Measurements from ENCODE around the gene PCDH12.
"Not testable (repeated sequence)": the region's sequence is repeated elsewhere in the genome, so short reads cannot be mapped to it uniquely, and the experiment has no call there.

PCDH12 gene

DNA sequence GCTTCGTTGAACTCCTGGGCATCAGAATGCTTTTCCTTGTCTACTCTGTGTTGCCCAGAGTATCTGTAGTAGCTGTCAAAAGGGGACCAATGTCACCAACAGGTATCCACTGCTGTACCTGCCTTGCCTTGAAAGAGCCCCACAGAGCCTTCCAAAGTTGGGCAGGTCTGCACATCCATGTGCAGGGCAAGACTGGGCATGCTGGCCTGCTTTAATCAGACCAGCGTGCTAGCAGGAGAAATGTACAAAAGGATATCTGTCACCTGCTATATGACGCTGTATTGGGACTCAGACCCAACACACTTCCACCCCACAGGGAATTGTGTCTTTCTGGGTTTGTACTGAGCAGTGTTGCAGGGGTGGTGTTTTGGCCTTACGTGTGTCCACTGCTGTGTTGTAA is 22.5 kb downstream of the PCDH12 start:
- no peak for DNase-seq

DNA sequence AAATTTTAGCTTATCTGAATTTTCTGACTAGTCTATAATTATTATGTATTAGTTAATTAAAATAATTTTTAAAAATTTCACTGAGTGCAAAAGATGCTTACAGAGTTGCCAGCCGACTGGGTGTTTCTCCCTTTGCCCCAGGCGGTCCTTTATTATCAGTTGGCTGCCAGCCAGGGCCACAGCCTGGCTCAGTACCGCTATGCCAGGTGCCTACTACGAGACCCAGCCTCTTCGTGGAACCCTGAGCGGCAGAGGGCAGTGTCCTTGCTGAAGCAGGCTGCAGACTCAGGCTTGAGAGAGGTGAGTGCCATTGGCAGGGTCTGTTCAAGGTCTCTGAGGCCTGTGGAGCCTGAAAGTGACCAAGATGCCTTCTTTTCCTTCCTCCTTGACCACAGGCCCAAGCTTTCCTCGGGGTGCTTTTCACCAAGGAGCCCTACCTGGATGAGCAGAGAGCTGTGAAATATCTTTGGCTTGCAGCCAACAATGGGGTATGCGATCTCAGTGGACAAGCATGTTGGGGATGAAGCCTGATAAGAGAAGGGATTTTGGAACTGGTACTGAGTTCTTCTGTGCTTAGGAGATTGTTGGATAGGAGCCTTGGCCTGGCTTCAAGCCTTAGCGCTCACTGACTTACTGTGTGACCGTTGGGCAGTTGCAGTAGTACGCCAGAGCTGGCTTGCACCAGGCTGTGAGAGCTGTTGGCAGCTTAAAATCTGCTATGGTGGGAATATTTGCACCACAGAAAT is 23.7 kb downstream of the PCDH12 start:
- no peak for DNase-seq

DNA sequence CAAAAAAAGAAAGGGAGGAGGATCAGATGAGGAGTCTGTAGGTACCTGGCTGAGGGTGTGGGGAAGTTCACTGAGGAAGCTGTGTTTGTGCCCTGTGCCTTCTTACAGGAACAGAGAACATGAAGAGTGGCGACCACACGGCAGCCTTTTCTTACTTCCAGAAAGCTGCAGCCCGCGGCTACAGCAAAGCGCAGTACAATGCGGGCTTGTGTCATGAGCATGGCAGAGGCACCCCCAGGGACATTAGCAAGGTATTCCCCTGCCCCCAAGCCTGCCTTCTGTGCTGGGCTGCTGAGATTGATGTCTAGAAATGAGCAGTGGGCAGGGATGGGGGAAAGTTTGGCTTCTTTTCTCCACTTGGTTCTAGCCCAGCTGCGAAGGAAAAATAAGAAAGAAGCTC is 24.9 kb downstream of the PCDH12 start:
- DNase-seq: no peak

DNA sequence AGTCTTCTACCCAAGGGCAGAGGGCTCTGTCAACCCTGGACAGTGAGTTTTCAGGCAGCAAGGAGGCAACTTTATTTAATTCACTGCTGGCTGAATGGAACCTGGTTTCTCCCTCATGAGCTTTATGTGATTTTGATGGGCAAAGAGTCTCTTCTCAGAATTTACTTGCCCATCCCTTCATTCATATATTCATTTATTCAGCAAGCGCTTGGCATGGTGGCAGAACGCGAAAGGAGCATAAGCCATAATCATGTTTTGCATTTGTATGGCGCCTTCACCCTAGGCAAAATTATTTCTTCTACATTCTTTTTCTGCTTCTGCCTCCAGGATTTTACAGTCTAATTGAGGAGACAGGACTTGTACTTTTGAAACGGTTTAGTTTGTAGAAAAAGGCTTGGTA is 26.3 kb downstream of the PCDH12 start:
- no peak for DNase-seq

DNA sequence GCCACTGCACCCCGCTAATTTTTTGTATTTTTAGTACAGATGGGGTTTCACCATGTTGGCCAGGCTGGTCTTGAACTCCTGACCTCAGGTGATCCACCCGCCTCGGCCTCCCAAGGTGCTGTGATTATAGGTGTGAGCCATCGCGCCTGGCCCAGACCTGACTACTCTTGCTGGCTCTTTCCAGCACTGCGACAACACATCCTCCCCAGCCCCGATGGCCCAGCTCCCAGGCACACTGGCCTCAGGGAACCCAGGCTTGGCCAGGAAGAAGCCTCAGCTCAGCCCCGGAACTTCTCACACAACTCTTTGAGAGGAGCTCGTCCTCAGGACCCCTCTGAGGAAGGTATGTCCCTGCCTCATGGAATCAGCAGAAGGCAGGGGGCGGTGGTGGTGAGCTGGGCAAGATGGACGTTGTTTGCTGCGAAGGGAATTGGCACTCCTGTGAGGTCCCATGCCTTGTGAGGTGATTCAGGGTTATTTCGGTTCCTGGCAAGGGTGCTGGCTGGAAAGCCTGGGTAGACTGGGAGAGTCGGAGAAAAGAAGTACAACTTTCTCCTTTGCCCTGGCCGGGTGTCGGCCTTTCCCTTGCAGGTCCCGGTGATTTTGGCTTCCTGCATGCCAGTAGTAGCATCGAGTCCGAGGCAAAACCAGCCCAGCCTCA is 28.5 kb downstream of the PCDH12 start:
- no peak for DNase-seq

DNA sequence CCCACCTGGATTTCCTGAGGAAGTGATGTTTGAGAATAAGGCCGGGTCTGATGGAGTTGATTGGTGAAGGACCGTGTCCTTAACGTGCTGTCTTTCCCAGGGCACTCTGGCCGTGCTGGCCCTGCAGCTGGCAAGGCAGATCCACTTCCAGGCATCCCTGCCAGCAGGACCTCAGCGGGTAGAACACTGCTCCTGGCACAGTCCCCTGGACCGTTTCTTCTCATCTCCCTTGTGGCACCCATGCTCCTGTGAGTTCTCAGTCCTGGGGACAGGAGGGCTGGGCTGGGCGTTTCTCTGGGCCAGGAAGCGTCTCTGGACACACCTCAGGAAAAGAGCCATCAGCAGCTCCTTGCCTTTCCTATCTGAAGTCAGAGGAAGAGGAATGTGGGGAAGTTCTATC is 30.0 kb downstream of the PCDH12 start:
- no peak for DNase-seq

DNA sequence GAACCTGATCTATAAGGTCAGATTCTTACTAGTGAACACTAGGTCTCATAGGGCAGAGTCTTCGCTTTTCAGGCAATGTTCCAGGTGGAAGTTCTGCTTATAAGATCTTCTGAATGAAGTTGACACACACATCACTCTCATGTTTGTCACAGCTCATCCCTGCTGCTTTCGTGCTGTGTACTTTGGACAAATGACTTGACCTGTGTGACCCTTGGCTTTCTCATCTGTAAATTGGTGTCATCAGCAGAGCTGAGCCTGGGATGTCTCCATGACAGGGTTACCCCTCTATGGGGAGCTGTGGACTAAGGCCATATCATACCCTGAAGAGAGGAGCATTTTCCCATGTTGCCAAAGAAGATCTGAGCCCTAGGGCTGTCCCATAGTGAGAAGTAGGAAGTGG is 31.6 kb downstream of the PCDH12 start:
- DNase-seq: no peak

DNA sequence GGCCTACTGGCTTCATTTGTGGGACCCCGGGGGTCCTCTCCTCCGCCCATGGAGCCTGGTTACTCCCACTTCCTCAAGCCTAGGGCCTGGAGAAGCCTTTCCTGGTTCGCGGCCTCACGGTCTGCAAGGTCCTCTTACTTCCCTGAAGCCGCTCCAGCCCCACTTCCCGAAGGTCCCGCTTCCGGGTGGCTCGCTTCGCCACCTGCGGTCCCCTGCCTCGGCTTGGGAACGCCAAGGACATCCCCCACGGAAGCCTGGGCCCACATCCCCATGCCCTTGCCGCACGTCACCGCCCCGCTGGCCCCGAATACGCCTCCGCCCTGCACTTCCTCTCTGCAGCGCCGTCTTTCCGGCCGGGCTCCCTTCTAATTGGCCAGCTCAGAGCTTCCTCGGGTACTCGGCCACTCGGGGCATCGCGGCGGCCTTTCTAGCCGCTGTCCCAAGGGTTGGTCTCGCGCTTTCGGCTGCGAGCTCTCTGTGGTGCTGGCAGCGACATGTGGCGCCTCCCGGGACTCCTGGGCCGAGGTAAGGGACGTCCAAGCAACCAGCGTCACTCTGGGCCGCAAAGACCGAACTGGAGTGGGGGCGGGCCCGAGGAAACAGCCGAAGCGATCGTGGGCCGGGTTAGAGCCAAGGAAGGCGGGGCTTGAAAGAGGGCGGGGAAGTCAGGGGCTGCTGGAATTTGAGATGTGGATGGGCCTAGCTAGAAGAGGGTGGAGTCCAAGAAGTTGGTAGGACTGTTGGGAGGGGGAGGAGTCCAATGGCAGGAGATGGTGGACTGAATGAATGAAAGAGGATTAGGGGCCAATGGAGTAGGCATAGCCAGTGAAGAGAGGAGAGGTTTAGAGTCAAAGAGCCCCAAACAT is 34.3 kb downstream of the PCDH12 start, which contains the start of gene DELE1:
Gene DELE1 (plus strand): TSS at position 424 of the 866 bp plus-strand sequence. CDS start 71 bp downstream, at position 495.
- DNase-seq: peak; percentile 91

DNA sequence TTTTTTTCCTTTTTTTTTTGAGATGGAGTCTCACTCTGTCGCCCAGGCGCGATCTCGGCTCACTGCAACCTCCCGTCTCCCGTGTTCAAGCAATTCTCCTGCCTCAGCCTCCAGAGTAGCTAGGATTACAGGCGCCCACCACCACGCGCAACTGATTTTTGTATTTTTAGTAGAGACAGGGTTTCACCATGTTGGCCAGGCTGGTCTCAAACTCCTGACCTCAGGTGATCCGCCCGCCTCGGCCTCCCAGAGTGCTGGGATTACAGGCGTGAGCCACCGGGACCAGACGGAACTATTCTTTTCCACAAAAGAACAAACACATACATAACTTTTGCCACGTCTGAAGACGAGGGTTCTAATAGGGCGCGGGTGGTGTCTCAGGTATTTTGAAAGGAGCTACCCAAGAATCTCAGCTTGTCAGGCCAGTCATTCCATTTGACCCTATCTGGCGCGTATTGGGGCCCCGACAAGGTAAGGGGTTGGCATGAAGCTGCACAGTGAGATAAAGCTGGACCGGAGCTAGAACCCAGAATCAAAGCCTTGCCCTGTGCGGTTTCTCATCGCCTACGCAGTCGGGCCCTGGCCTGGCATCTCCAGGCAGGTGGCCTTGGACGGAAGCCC is 35.1 kb downstream of the PCDH12 start:
- not testable (repeated sequence) for DNase-seq

DNA sequence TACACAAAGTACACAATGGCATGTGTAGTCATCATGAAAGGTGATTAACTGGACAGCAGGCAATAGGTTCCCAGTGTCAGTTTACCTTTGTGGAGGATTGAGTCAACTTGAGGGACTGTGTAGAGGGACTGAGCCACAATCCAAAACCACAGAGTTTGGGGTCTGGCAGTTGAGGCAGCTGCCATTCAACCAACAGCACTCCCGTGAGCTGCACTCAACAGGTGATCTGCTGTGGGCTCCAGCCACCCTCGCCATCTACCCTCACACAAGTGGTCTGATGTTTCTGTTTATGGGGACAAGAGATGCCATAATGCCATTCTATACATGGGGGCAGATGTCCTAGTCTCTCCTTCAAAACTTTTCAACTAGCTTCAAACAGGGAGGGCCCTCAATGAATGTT is 37.2 kb downstream of the PCDH12 start:
- DNase-seq: no peak

DNA sequence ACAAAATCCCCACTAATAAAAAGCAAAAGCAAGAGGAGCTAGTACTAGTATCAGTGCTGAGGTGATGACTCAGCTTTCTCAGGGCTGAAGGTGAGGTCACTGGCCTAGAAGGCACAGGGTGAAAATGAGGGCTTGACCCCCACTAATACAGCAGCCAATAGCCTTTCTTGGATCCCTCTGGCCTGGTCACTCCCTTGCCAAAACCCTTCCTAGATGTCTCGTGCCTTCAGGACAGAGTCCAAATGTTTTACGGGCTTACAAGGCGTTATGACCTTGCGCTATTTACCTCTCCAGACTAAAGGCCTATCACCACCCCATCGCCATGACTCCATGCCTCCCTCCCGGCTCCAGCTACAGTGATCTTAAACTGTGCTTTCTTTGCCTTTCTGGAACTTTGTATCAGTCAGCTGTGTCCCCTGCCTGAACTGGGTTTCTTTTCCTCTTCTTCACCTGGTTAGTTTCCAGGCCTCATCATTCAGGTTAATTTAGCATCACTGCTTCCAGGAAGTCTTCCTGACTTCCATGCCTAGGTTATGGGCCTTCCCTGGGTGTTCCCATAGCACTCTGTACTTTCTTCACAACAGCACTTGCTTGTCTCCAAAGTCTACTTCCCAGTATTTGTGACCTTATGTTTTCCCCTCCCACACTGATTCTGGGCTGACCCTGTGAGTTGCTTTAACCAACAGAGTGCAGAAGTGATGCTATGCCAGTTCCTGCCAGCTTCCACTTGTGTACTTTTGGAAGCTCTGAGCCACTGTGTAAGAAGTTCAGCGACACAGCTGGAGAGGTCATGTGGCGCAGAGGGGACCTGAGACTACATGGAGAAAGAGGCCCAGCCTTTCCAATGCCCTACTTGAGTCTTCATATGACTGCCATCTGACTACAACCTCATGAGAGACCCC is 38.5 kb downstream of the PCDH12 start:
- no peak for DNase-seq

DNA sequence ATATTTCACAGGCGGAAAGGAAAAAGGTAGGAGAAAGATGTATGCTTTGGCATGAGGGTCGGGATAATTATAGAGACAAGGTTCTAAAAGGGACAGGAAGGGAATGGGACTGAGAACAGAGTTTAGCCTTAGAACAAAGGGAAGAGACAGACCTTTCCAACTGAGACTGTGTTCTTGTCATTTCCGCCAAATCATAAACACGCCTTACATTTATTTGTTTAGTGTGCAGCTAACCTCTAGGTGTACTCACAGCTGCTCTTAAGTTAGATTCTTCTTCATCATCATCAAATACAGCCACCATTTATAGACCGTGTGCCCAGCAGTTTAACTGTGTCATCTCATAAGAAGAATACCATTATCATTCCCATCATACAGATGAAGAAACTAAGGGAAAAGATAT is 40.2 kb downstream of the PCDH12 start:
- no peak for DNase-seq

DNA sequence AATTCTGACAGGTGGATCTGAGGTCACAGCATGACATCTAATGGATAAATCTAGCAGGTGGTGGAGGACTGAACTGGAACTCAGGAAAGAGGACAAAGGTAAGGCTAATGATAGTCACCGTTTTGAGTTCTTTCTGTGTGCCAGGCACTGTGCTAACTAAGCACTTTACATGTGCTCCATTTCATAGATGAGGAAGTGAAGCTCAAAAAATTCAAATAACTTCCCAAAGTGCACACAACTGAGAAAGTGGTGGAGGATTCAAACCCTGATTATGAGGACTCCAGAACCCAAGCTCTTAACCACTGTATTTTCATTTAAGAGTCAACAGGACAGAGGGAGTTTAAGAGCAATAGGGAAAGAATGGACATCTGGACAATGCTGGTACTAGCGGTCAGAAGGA is 41.5 kb downstream of the PCDH12 start:
- no peak for DNase-seq

DNA sequence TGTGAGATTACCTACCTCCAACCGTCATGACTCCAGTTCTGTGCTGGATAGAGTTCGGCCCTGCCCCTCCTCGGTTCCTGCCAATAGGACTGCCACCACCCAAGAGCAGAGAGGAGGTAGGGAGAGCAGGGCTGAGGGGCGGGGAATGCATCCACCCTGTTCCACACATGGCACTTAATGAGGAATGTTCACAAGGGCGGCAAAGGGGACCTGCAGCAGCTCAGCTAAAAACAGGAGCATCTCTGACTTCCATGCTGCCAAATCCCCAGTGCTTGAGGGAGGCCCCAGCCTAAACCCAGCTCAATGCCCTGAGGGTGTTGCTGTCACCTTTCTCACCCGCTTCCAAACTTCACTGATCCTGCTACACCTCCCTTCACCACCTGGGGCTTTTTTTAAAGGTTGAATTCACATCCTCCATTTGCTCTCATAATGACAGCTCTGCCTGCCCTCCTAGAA is 42.1 kb downstream of the PCDH12 start:
- DNase-seq: no peak

DNA sequence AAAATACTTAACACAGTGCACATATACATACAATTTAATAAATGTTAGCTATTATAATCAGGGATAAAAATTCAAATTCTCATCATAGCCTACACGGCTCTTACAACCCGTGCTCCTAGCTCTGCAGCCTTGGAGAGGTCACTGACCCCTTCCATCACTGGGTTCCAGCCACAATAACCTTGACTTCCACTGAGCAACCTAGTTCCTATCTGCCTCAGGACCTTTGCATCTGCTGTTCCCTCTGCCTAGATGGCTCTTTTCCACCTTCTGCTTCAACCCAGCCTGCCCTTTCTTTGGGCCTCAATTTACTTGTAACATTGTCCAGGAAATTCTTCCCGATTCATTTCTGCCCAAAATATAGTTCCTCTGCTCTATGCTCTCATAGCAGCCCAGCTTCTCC is 43.2 kb downstream of the PCDH12 start:
- DNase-seq: no peak

DNA sequence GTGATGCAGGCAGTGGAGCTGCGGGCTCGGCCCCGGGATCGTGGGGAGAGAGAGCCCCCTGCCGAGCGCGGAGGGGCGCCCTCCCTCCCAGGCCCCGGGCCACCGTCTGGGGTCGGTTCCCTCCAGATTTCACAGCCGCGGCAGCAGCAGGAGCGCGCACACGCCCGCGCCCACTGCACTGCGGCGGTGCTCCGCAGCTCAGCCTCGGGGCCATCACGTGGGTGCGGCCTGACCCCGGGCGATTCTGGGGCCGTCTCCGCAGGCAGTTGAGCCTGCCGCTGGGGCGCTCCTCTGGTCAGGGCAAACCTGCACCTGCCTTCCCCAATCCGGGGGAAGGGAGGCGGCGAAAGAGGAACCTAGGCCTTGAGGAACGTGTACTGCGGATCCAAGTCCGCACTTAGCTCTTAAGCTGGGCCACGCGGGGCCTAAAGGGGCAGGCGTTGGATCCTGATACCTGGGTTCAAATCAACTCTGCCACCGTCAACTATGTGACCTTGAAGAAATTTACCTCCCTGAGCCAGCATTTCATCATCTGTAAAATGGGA is 43.7 kb downstream of the PCDH12 start:
- DNase-seq: no peak

DNA sequence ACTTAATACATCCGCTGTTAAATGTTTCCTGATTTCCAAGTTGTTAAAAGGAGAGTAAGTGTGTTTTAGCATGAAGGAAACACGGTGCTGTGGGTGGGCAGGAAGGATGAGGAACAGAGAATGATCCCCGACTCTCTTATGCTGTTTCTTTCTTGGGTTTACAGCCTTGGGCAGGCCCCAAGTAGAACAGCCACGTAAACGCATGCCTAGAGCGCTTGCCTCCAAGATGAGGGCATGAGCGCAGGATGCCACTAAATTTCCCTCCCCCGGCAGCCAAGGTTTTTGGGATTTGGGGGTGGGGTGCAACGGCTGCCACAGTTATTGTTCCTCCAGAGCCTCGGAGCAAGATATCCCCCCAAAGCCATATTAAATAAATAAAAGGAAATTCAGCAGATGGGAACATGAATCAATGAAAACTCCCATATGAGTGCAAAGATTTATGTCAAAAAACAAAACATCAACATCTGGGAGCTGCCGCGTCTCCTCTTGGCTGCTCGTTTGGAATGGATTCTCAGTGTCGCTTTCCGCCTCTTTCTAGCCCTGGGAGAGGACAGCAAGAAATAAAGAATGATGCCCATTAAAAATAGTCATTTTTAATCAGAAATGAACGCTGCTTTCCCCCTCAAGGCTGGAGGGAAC is 44.3 kb downstream of the PCDH12 start:
- DNase-seq: no peak

DNA sequence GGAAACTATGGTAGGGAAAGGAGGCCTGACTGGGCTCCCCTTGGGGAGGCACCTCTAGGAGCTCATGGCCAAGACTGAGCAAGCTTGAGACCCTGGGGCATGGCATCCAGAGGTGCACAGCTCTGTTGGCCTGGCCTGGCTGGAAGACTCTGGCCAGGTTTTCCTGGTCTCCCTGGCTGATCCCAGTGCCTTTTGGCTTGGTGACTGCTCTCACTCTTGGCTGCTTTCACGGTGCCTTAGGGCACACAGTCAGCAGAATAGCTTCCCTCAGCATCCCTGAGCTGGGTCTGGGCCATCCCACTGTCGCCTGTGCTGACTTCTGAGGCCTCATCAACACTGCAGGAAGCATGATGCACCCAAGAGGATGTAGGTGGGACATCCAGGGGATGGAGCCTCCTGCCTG is 47.7 kb downstream of the PCDH12 start:
- DNase-seq: no peak

DNA sequence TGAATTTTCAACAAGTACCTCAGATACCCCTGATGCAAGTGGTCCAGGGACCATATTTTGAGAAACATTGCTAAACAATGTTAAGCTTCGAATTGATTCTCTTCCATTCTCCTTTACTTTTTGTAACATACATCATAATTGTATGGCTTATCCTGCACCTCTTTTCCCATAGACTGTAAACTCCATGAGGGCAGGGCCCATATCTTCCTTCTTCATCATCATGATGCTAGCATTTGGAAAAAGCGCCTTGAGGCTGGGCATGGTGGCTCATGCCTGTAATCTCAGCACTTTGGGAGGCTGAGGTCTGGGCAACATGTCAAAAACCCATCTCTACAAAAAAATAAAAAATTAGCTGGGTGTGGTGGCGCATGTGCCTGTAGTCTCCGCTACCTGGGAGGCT is 48.8 kb downstream of the PCDH12 start:
- DNase-seq: no peak

DNA sequence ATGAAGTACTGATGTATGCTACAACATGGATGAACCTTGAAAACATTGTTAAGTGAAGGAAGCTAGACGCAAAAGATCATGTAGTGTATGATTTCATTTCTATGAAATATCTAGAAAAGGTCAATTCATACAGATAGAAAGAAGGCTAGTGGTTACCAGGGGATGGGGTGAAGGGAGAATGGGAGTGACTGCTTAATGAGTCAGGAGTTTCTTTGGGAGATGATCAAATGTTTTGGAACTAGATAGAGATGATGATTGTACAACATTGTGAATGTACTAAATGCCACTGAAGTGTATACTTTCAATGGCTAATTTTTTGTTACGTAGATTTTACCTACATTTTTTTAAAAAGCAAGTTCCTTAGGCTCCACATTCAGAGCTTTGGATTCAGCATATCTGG is 49.2 kb downstream of the PCDH12 start:
- DNase-seq: peak; percentile 67

DNA sequence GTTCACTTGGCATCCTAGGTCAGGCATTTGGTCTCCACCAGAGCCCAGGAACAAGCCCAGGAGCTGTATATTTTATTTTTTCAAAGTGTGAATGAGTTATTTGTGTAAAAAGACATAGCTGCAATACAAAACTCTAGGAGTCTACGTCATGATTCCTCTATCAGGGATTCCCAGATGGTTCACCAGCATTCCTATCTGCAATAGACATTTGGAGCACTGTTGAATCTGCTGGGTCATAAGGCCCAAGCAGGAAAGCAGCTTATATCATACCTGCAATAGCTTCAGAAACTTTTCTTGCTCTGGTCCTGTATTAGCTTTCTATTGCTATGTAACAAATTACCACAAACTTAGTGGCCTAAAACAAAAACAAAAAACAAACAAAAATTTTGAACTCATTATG is 51.0 kb downstream of the PCDH12 start:
- DNase-seq: no peak
